PC-9 (cell line): ENCODE measurements around the gene TRAPPC5. TPM values are rescaled to one million over a fixed set of nuclear protein-coding genes. Genes with fewer than 3 reads are reported as not detected.

Source experiments
- BruUV-seq: library from RNA; stranded (reverse); fragments of 400-500 nt; replicated peaks from 2 replicates; lab custom pipeline; 2021; lab: Mats Ljungman, UMichigan
- CTCF ChIA-PET: fragments of 300-600 bp; sonication (Branson Sonifier 250); formaldehyde crosslinking; loops from one replicate; lab custom pipeline; 2022; ENCODE audit warnings: antibody characterized with exemption; lab: Charles Lee
- POLR2A ChIA-PET: fragments of 300-600 bp; sonication (Branson Sonifier 250); formaldehyde crosslinking; loops from one replicate; lab custom pipeline; 2022; ENCODE audit warnings: antibody characterized with exemption; ENCODE audit not compliant: unreplicated experiment; lab: Charles Lee
- DNase-seq, 2 experiments: peaks; one replicate each; pipeline versions ENCODE4 v3.0.0 to v3.0.0-alpha.2; 2015 to 2022; ENCODE audit warnings: mixed read lengths in 1 of 2
- H2AFZ ChIP-seq: fragments of 200-600 bp; sonication (generic); 2 replicates; pipeline ENCODE4 v1.8.1; 2017; ENCODE audit warnings: antibody characterized with exemption
- H3F3A ChIP-seq: fragments of 200-600 bp; sonication (generic); 2 replicates; pipeline ENCODE4 v1.8.1; 2017; ENCODE audit warnings: antibody characterized with exemption, mild to moderate bottlenecking, low read depth; ENCODE audit not compliant: insufficient read depth
- H3K27ac ChIP-seq: fragments of 200-600 bp; sonication (generic); 2 replicates; pipeline ENCODE4 v1.6.1; 2016; ENCODE audit warnings: mixed run types
- H3K27me3 ChIP-seq: fragments of 200-600 bp; sonication (generic); 2 replicates; pipeline ENCODE4 v1.6.1; 2016; ENCODE audit warnings: low read depth, mixed run types; ENCODE audit not compliant: insufficient read depth
- H3K36me3 ChIP-seq: fragments of 200-600 bp; sonication (generic); 2 replicates; pipeline ENCODE4 v1.6.1; 2016; ENCODE audit warnings: low read depth, mixed run types
- H3K4me1 ChIP-seq: fragments of 200-600 bp; sonication (generic); replicated peaks from 2 replicates; pipeline ENCODE4 v1.6.1; 2016; ENCODE audit warnings: mixed run types; ENCODE audit not compliant: insufficient read depth
- H3K4me2 ChIP-seq: fragments of 200-600 bp; sonication (generic); 2 replicates; pipeline ENCODE4 v1.6.1; 2017; ENCODE audit warnings: mixed run types
- H3K4me3 ChIP-seq: fragments of 200-600 bp; sonication (generic); 2 replicates; pipeline ENCODE4 v1.6.1; 2016; ENCODE audit warnings: mixed run types
- H3K79me2 ChIP-seq: fragments of 200-600 bp; sonication (generic); 2 replicates; pipeline ENCODE4 v1.6.1; 2017; ENCODE audit warnings: low read depth, mixed run types
- H3K9me2 ChIP-seq: fragments of 200-600 bp; sonication (generic); 2 replicates; pipeline ENCODE4 v1.8.1; 2017; ENCODE audit warnings: mild to moderate bottlenecking; ENCODE audit not compliant: insufficient read depth
- H3K9me3 ChIP-seq: fragments of 200-600 bp; sonication (generic); 2 replicates; pipeline ENCODE4 v1.8.1; 2016; ENCODE audit warnings: low read depth; ENCODE audit not compliant: insufficient read depth
- H4K20me1 ChIP-seq: fragments of 200-600 bp; sonication (generic); 2 replicates; pipeline ENCODE4 v1.8.1; 2017; ENCODE audit not compliant: insufficient read depth
- EZH2 ChIP-seq: fragments of 200-600 bp; sonication (generic); IDR thresholded peaks from 2 replicates; pipeline ENCODE4 v1.8.0; 2017; ENCODE audit warnings: antibody characterized with exemption, low read depth
- intact Hi-C: fragments of 100-400 bp; cut with micrococcal nuclease; formaldehyde crosslinking; loops from one replicate; pipeline ENCODE4 v1.10.0; 2022; ENCODE audit not compliant: unreplicated experiment
- total RNA-seq: library from RNA; stranded (reverse); gene quantifications from 2 replicates; pipeline ENCODE4 v1.2.3, GENCODE V29; 2021
- TF ChIP-seq, protein P1 (sequence below): fragments of 200-600 bp; sonication (generic); conservative IDR thresholded peaks from 2 replicates; pipeline ENCODE4 v1.6.1; 2017; ENCODE audit warnings: mixed run types, antibody characterized with exemption, mild to moderate bottlenecking, moderate library complexity

The TRAPPC5 gene
- total RNA-seq, 1 experiment from 2014 or later = 103 TPM

DNA sequence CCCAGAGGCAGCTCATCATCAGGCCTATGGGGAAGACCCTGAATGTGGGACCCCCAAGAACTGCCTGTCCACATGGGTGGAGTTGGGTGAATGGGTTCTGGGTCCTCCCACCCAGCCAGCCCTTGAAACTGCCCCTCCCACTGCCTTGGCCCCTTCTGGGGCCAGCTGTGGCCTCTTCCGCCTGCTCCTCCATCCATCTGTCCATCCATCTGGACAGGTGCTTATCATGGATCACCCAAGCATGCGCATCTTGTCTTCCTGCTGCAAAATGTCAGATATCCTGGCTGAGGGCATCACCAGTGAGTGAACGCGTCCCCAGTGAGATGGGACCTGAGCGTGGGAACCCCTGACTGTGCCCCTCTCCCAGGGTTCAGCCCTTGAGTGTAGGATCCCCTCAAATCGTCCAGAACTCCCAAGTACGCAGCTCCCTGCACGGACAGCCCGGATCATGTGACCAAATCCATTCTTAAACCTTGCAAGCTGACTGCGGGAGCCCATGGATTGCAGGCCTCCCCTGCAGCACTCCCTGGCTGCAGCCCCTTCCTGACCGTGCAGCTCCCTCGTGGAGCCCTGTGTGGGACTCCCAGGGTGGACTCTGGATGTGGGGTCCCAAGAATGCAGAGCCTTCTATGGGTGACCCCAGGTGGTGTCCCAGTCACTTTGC is 41.7 kb upstream of the TRAPPC5 start:
- Histone ChIP-seq H3K27me3 (no peaks in the 10 kb centered on the region), H3F3A (peaks cover 46% of the 10 kb centered on the region), H3K79me2 (peaks cover 30% of the 10 kb centered on the region), H3K4me2 (no peak overlapping the region), H3K36me3 (no peaks in the 10 kb centered on the region), H3K4me1 (peaks cover 11% of the 10 kb centered on the region; the same call in 1 of the 2 replicates), H3K4me3 (no peak overlapping the region), H2AFZ (no peak overlapping the region), H4K20me1 (peaks cover 13% of the 10 kb centered on the region), H3K27ac (no peak overlapping the region), H3K9me3 (no peaks in the 10 kb centered on the region; the same call in 1 of the 2 replicates), H3K9me2 (no peaks in the 10 kb centered on the region)
- no peak for TF ChIP-seq EZH2
- TF ChIP-seq, protein P1, sequence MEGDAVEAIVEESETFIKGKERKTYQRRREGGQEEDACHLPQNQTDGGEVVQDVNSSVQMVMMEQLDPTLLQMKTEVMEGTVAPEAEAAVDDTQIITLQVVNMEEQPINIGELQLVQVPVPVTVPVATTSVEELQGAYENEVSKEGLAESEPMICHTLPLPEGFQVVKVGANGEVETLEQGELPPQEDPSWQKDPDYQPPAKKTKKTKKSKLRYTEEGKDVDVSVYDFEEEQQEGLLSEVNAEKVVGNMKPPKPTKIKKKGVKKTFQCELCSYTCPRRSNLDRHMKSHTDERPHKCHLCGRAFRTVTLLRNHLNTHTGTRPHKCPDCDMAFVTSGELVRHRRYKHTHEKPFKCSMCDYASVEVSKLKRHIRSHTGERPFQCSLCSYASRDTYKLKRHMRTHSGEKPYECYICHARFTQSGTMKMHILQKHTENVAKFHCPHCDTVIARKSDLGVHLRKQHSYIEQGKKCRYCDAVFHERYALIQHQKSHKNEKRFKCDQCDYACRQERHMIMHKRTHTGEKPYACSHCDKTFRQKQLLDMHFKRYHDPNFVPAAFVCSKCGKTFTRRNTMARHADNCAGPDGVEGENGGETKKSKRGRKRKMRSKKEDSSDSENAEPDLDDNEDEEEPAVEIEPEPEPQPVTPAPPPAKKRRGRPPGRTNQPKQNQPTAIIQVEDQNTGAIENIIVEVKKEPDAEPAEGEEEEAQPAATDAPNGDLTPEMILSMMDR = no peak
- no TSS peak for BruUV-seq
- ChIA-PET POLR2A (no interaction called here), CTCF (no interaction called here)
- no peak for DNase-seq
- intact Hi-C loops = no loop called here

DNA sequence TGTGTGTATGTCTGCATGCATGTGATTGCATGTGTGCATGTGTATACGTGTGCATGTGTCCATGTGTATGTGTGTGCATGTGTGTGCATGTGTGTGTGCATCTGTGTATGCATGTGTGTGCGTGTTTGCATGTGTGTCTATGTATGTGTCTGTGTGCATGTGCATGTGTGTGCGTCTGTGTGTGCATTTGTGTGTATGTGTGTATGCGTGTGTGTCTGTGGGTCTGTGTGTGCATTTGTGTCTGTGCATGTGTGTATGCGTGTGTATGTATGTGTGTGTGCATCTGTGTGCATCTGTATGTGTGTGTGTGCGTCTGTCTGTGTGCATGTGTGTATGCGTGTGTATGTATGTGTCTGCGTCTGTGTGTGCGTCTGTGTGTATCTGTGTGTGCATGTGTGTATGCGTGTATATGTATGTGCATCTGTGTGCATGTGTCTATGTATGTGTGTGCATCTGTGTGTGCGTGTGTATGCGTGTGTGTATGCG is 40.7 kb upstream of the TRAPPC5 start:
- Histone ChIP-seq H4K20me1 (peaks cover 13% of the 10 kb centered on the region), H3K4me1 (peaks cover 11% of the 10 kb centered on the region; the same call in 1 of the 2 replicates), H3K36me3 (no peaks in the 10 kb centered on the region), H3F3A (peaks cover 49% of the 10 kb centered on the region), H3K9me2 (no peaks in the 10 kb centered on the region), H3K4me2 (no peak overlapping the region), H3K4me3 (no peak overlapping the region), H2AFZ (no peak overlapping the region), H3K79me2 (peaks cover 30% of the 10 kb centered on the region), H3K27ac (no peak overlapping the region), H3K9me3 (no peaks in the 10 kb centered on the region; the same call in 1 of the 2 replicates), H3K27me3 (no peaks in the 10 kb centered on the region)
- ChIA-PET CTCF (no interaction called here), POLR2A (no interaction called here)
- intact Hi-C loops = no loop called here
- BruUV-seq = no TSS peak
- DNase-seq = no peak
- TF ChIP-seq, protein P1 = no peak
- TF ChIP-seq EZH2 = no peak

DNA sequence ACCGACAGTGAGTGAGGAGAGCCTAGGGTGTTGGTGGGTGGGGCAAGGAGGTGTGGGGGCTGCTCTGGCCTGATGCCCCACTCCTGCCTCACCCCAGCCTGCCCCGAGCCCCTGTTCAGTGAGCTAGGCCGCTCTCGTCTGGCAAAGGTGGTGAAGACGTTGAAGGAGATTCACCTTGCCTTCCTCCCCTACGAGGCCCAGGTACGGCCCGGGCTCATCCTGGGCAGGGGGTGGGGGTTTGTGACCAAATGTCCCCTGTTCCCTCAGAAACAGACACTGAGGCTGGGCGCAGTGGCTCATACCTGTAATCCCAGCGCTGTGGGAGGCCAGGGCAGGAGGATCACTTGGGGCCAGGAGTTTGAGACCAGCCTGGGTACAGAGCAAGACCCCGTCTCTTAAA is 39.8 kb upstream of the TRAPPC5 start:
- Histone ChIP-seq H3K36me3 (no peaks in the 10 kb centered on the region), H3K9me3 (no peaks in the 10 kb centered on the region; the same call in 1 of the 2 replicates), H3K4me2 (no peak overlapping the region), H3K4me3 (no peak overlapping the region), H4K20me1 (peaks cover 13% of the 10 kb centered on the region), H3K9me2 (no peaks in the 10 kb centered on the region), H3K27ac (no peak overlapping the region), H2AFZ (no peak overlapping the region), H3K79me2 (peaks cover 30% of the 10 kb centered on the region), H3K27me3 (no peaks in the 10 kb centered on the region), H3K4me1 (peaks cover 11% of the 10 kb centered on the region; the same call in 1 of the 2 replicates), H3F3A (peaks cover 42% of the 10 kb centered on the region)
- no peak for DNase-seq
- POLR2A ChIA-PET = no interaction called here
- intact Hi-C loops = no loop called here
- TF ChIP-seq, protein P1 = no peak
- no peak for TF ChIP-seq EZH2
- no TSS peak for BruUV-seq
- CTCF ChIA-PET = no interaction called here
